ENCODE measurements around the gene DUOX1.

GRCh38 chr15:45168286-45168685 lies 38.5 kb downstream of the DUOX1 start:
- TF ChIP-seq CTCF (IDR thresholded peaks at IDR 0.05; ENCODE audit: insufficient read depth, low read length, poor library complexity, severe bottlenecking), result no peak
- no peak for TF ChIP-seq EZH2phosphoT487 (conservative IDR thresholded peaks at IDR 0.05; ENCODE audit: low read length)

All from SU-DHL-6 (cell line).